ENCODE measurements around the gene ZNF335. TPM values are rescaled to one million over a fixed set of nuclear protein-coding genes. Genes with fewer than 3 reads are reported as not detected.

Gene ZNF335
- total and polyA plus RNA-seq, 2 of the 13 experiments (the other 11 are each of a cell fraction or from before 2014, with no cell fraction given), result 9.7 to 13.7 TPM

DNA sequence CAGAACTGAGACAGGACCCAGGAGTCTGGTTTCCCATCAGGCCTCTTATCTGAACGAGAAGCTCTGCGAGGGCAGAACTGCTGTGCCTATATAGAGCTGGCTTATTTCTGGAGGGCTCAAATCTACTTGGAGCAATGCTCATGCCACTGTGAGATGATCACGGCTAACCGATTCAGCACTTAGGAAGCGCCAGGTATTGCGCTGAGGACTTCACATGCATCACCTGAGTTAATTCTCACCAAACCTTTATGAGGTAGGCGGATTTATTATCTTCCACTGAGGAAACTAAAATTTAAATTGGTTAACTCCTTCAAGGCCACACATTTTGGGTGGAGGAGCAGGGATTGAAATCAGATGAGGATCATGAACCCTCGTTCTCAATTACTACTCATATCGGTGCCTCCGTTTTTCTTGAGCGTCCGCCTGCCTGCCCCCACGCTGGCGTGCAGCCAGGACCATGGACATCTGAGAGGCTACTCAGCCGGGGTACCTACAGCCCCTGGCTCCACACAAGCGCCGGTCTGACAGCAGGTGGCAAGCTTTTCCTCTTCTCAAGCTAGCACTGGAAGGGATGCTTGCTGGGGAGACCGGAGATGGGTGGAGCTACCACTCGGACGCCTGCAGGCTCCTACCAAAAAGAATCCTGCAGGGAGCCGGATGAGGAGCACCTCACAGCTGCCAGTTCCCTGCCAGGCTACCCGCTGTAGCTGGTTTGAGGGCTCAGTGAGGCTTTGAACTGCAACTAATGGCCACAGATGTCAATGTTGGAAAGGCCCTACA is 38.5 kb downstream of the ZNF335 start (continued):
- no peak; a peak in 1 of 4 replicates for TF ChIP-seq REST (IDR thresholded peaks at IDR 0.05; ENCODE audit: borderline replicate concordance in 1 of 2, low read depth in 1 of 2, low read length in 2 of 2)
- no peak for TF ChIP-seq ADNP (CRISPR knock-in tag; IDR thresholded peaks at IDR 0.05)
- TF ChIP-seq SOX6 (IDR thresholded peaks at IDR 0.05), result no peak
- peak; percentile 58; the same call in 1 of the 2 replicates for TF ChIP-seq SOX6 (CRISPR knock-in tag; IDR thresholded peaks at IDR 0.05)
- TF ChIP-seq SOX5 (CRISPR knock-in tag; IDR thresholded peaks at IDR 0.05; ENCODE audit: borderline replicate concordance), result peak; percentile 43
- no peak for TF ChIP-seq SNRNP70 (IDR thresholded peaks at IDR 0.05; ENCODE audit: low read depth, low read length)
- TF ChIP-seq ZNF546 (CRISPR knock-in tag; conservative IDR thresholded peaks at IDR 0.05), result no peak
- no peak; the same call in 1 of the 2 replicates for TF ChIP-seq ZNF788 (CRISPR knock-in tag; IDR thresholded peaks at IDR 0.05; ENCODE audit: borderline replicate concordance)
- TF ChIP-seq ZMAT3 (CRISPR knock-in tag; conservative IDR thresholded peaks at IDR 0.05), result no peak; the same call in 1 of the 2 replicates
- no peak; the same call in 1 of the 2 replicates for TF ChIP-seq ZNF790 (CRISPR knock-in tag; IDR thresholded peaks at IDR 0.05; ENCODE audit: borderline replicate concordance)
- no peak for TF ChIP-seq CC2D1A (CRISPR knock-in tag; IDR thresholded peaks at IDR 0.05)
- no peak for TF ChIP-seq ZNF468 (CRISPR knock-in tag; IDR thresholded peaks at IDR 0.05)
- TF ChIP-seq SRSF1 (optimal IDR thresholded peaks at IDR 0.05; ENCODE audit: low read depth, low read length), result peak; percentile 22
- TF ChIP-seq, protein P1, sequence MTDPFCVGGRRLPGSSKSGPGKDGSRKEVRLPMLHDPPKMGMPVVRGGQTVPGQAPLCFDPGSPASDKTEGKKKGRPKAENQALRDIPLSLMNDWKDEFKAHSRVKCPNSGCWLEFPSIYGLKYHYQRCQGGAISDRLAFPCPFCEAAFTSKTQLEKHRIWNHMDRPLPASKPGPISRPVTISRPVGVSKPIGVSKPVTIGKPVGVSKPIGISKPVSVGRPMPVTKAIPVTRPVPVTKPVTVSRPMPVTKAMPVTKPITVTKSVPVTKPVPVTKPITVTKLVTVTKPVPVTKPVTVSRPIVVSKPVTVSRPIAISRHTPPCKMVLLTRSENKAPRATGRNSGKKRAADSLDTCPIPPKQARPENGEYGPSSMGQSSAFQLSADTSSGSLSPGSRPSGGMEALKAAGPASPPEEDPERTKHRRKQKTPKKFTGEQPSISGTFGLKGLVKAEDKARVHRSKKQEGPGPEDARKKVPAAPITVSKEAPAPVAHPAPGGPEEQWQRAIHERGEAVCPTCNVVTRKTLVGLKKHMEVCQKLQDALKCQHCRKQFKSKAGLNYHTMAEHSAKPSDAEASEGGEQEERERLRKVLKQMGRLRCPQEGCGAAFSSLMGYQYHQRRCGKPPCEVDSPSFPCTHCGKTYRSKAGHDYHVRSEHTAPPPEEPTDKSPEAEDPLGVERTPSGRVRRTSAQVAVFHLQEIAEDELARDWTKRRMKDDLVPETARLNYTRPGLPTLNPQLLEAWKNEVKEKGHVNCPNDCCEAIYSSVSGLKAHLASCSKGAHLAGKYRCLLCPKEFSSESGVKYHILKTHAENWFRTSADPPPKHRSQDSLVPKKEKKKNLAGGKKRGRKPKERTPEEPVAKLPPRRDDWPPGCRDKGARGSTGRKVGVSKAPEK (CRISPR knock-in tag; IDR thresholded peaks at IDR 0.05; ENCODE audit: borderline replicate concordance), result no peak
- TF ChIP-seq ZNF432 (CRISPR knock-in tag; IDR thresholded peaks at IDR 0.05; ENCODE audit: borderline replicate concordance), result no peak
- TF ChIP-seq ZNF761 (CRISPR knock-in tag; conservative IDR thresholded peaks at IDR 0.05), result no peak
- TF ChIP-seq PHF20 (CRISPR knock-in tag; IDR thresholded peaks at IDR 0.05), result 0 out of 2 replicates have a peak, but pooled peaks have one; percentile 29
- peak; percentile 74 for TF ChIP-seq GATAD2A (CRISPR knock-in tag; IDR thresholded peaks at IDR 0.05)
- 0 out of 2 replicates have a peak, but pooled peaks have one; percentile 74 for TF ChIP-seq ZNF703 (CRISPR knock-in tag; IDR thresholded peaks at IDR 0.05; ENCODE audit: borderline replicate concordance)
- no peak; the same call in 1 of the 2 replicates for TF ChIP-seq TP53 (CRISPR knock-in tag; conservative IDR thresholded peaks at IDR 0.05)
- TF ChIP-seq ZNF569 (CRISPR knock-in tag; IDR thresholded peaks at IDR 0.05; ENCODE audit: borderline replicate concordance), result no peak

Measured in HepG2 (cell line).